Measurements from ENCODE around the gene HOXB1.
A peak's percentile ranks its signal among the peaks of the same experiment; 100 is the strongest.
"Not testable (repeated sequence)": the region's sequence is repeated elsewhere in the genome, so short reads cannot be mapped to it uniquely, and the experiment has no call there.

Gene HOXB1

DNA sequence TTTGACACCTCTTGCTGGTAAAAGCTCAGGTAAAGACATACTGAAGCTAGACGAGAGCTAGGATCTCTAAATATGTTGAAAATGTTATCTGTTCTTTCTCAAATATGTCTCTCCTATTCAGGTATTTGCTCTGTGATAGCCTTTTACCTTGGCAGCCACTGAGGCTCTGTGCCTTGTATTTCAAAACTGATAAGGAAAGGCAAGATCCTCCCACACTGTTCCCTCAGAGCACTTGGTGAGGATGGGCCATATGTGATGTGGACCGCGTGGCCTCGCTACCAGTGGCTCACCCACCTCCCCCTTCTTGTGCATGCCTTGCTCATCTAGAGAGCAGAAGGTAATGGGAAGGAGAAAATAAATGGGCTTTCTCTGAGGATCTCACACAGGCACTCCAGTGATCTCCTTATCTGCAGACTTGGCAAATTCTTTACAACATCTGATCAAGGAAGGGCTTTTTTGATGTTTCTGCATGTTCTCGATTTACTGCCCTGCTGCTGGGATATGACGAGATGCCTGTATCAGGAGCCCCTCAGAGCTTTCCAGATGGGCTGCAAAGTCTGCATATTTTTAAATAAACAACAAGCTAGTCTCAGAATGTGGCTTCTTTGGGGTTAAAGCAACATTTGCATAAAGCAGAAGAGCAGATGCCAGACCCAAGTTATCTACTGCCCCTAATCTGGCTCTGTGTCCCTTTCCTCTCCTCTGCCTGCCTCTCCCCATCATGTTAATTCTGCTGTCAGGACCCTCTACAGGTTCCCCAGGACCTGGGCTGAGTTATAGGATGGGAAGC lies 16.9 kb downstream of the HOXB1 start:
- DNase-seq = no peak

GRCh38 chr17:48513097-48513496 lies 17.7 kb downstream of the HOXB1 start:
- DNase-seq = no peak

- peak; percentile 19 to 23 for DNase-seq
Observed at GRCh38 chr17:48510761-48511604, 19.8 kb downstream of the HOXB1 start.

DNA sequence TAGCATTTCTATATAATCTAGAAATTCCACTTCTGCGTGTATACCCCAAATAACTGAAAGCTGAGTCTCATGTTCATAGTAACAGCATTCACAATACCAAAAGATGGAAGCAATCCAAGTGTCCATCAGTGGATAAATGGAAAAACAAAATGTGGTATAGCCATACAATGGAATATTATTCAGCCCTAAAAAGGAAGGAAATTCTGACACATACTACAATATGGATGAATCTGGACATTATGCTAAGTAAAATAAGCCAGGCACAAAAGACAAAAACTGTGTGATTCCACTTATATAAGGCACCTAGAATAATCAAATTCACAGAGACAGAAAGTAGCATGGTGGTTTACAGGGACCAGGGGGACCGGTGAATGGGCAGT lies 20.4 kb downstream of the HOXB1 start:
- no peak for DNase-seq

DNA sequence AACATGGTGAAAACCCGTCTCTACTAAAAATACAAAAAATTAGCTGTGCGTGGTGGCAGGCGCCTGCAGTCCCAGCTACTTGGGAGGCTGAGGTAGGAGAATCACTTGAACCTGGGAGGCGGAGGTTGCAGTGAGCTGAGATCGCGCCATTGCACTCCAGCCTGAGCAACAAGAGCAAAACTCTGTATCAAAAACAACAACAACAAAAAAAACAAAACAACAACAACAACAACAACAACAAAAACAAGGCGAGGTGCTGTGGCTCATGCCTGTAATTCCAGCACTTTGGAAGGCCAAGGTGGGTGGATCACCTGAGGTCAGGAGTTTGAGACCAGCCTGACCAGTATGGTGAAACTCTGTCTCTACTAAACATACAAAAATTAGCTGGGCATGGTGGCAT lies 21.1 kb downstream of the HOXB1 start:
- not testable (repeated sequence) for DNase-seq

DNA sequence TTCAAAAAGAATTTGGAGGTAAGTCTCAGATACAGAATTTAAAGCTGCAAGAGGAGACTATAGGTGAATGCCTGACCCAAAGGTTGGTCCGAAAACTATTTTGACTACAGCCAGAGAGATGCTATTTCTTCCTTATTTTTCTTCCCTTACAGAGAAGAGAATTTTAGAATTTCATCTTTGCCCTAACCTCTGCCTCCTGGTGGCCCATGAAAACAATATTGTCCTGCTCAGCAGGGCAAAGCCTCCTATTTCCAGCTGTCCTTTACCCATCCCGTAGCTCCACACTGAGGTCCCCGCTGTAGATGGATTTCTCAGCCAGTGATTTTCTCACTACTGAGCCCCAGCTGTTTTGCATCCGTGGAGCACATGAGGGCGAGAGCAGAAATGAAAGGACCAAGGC lies 24.6 kb downstream of the HOXB1 start:
- DNase-seq = no peak

DNA sequence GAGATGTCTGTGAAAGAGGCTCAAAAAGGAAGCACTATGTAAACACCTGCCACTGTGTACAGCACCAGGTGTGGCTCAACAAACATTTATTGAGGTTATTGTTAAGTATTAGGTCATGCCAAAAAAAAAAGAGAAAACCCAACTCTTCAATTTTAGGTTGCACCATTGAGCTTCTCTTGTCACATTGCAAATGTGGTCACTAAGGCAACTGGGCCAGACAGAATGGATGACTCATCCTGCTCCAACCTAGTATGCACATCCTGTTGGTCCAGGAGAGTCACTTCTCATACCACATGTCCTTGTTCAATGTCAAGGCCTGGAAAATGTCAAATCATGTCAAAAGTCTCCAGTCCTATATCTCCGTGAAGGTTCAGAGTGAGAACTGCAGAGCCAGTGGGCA lies 25.0 kb downstream of the HOXB1 start:
- no peak for DNase-seq

- DNase-seq = no peak
Observed at GRCh38 chr17:48504953-48505352, 25.9 kb downstream of the HOXB1 start.

DNA sequence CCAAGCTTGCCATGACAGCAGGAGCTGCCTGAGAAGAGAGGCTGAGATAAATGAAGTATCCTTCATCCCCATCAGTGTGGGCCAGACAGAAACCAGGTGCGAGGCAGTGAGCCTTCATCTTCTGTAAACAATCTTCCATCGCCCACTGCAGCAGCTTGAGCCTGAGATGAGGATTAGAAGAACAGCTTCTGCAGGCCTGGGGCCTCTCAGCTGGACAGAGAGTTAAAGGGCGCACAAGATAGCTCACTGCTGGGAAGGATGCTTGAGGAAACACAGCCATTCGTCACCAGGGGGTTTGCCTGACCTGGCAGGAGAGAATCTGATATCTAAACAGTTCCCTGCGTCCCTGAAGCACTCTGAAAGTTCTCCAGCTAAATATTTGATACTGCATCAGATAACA lies 27.1 kb downstream of the HOXB1 start:
- no peak for DNase-seq

DNA sequence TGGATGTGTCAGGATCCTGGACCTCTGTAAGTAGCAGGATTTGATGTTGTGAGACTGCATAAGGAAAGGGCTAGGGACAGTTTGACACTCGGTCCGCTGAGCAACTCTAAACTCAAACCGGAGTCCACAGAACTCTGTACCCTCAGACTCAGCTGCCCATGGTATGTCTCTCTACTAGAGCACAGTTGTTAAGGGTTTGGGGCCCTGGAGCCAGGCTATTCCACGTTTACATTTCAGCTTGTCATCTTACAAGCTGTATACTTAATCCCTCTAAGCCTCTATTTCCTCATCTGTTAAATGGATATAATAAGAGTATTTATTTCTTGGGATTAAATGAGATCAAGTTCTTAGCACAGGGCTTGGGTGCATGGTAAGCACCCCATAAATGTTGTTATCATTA lies 27.9 kb downstream of the HOXB1 start:
- DNase-seq = no peak

- no peak for DNase-seq
Observed at GRCh38 chr17:48502312-48502711, 28.5 kb downstream of the HOXB1 start.

GRCh38 chr17:48500435-48501426 lies 30.1 kb downstream of the HOXB1 start:
- no peak for DNase-seq

- DNase-seq = no peak
Observed at GRCh38 chr17:48499735-48500434, 30.9 kb downstream of the HOXB1 start.

- DNase-seq = no peak
Observed at GRCh38 chr17:48499248-48499647, 31.6 kb downstream of the HOXB1 start.

DNA sequence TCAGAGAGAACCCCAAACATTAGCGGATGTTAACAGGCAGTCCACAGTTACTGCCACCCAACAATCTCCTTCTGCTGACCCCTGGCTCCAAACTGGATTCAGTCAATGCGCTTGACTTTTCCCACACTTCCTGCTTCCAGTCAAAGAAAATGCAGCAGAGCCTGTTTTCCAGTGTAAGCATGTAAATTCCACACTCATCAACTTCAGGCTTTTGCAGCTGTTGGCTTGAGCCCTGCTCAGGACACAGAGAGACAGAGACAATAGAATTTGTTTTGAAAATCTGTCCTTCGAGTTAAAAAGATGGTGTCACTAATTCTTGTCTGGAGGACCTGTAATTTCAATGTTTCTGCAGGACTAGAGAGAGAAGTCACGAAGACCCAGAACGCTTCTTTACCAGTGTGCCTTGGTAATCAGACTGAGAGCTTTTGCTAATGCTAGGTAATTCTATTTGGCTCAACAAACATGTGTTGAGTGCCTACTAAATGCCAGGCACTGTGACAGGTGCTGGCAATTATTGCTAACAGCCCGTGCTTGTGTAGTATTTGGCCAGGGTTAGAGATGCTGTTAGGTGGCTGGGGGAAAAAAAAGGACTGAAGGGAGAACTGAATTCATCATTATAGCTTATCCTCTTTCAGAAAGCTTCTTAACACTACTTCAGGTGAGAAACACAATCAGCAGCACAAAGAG lies 32.5 kb downstream of the HOXB1 start:
- DNase-seq = no peak

DNA sequence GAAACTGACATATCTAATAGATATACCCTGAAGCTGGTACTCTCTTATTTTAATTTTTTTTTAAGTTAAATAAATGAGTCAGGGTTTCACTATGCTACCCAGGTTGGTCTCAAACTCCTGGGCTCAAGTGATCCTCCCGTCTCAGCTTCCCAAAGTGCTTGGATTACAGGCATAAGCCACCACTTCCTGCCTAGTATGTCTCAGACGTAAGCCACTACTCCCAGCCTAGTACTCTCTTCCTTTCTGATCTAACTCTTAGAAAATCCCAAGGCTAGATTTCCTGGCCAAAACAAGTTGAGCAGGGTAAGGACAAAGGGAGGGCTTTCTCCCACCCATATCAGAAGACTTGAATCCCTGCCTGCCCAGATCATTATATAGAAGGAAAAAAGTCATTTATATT lies 33.7 kb downstream of the HOXB1 start:
- DNase-seq = no peak

DNA sequence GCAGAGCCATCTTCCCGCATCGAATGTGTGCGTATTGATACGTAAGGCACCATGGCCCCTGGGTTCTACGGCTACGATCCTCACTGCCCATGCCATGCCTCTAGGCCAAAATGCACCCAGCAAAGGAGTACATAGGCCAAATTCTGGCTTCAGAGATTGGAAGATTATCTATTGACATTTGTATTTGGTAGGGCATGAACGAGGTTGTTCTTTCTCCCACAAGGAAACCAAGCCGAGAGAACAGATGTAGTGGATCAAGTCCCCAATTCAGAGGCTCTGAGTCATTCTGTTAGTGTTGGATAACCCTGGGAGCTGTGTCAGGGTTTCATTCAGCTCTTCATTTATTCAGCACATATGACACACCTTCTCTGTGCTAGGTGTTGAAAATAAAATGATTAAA lies 36.5 kb downstream of the HOXB1 start:
- DNase-seq = no peak

DNA sequence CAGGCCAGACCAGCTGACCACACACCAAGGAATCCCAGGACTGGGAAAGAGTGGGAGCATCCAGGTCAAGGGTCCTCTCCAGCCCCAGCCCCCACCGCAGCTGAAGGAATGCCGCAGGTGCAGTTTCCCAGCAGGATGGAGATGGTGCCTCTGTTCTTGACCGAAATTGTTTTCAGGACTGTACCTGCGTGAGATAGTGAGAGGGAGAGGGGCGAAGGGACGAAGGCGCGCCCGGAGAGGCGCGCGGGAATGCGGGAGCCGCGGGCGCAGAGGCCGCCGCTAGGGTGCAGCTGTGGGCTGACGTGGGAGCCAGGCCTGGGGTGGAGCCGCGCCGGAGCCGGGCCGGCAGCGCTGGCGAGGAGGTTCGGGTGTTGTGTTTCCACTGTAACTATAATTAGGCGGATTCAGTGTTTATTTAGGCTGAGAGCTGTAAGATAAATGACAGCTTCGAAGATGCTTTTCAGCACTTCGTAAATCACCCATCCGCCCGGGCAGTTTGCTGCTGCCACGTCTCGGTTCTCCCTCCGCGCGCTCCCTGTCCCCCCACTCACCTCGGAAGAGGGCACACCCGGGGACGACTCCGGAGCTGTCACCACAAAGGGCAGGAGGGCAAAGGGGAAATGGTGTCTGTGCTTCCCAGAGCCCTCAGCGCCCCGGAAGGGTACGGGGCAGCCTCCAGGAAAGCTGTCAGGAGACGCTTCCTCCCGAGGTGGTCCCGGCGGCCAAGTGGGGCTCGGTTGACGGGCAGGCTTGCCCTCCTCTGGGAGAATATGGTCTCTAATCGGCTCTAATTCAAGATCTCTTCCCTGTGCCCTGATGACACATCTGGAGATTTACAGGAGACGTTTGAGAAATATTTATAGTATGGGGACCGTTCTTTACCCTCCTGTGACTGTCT lies 38.2 kb downstream of the HOXB1 start:
- peak; percentile 72 to 77 for DNase-seq

- no peak for DNase-seq
Observed at GRCh38 chr17:48491527-48492273, 39.1 kb downstream of the HOXB1 start.

GRCh38 chr17:48490451-48490892 lies 40.3 kb downstream of the HOXB1 start:
- no peak for DNase-seq
